Suprapubic skin (tissue), 4 donors: ENCODE measurements around the gene NTN1.

ENCODE experiments used
- CTCF ChIP-seq, 2 donors: fragments of 200-600 bp in 1 of 2; fragments of 450-650 bp in 1 of 2; sonication (generic) in 1 of 2; IDR thresholded peaks; one replicate each; pipeline ENCODE4 v1.5.1; 2016 to 2019; ENCODE audit warnings: antibody characterized with exemption in 2 of 2, mild to moderate bottlenecking in 1 of 2, moderate library complexity in 1 of 2
- EP300 ChIP-seq: sonication (generic); formaldehyde crosslinking; IDR thresholded peaks from one replicate; pipeline ENCODE4 v1.6.1; 2017; ENCODE audit warnings: antibody characterized with exemption
- POLR2A ChIP-seq, 2 donors: fragments of 450-650 bp; IDR thresholded peaks; one replicate each; pipeline ENCODE4 v1.6.1; 2017; ENCODE audit warnings: antibody characterized with exemption in 2 of 2, mild to moderate bottlenecking in 2 of 2, moderate library complexity in 2 of 2
- POLR2AphosphoS5 ChIP-seq, 3 donors: sonication (generic); formaldehyde crosslinking; IDR thresholded peaks; one replicate each; pipeline ENCODE4 v1.6.1; 2017; ENCODE audit warnings: antibody characterized with exemption in 3 of 3

GRCh38 chr17:9116311-9116835, 95.1 kb downstream of the NTN1 start:
- no peak for TF ChIP-seq POLR2A (IDR thresholded peaks at IDR 0.05)
- TF ChIP-seq CTCF (IDR thresholded peaks at IDR 0.05) = no peak
- TF ChIP-seq EP300 = no peak
- no peak for TF ChIP-seq POLR2AphosphoS5 (IDR thresholded peaks at IDR 0.05)
